ENCODE data around the gene TNFRSF1B.
"Not testable (repeated sequence)": the region's sequence is repeated elsewhere in the genome, so short reads cannot be mapped to it uniquely, and the experiment has no call there.

Gene TNFRSF1B

DNA sequence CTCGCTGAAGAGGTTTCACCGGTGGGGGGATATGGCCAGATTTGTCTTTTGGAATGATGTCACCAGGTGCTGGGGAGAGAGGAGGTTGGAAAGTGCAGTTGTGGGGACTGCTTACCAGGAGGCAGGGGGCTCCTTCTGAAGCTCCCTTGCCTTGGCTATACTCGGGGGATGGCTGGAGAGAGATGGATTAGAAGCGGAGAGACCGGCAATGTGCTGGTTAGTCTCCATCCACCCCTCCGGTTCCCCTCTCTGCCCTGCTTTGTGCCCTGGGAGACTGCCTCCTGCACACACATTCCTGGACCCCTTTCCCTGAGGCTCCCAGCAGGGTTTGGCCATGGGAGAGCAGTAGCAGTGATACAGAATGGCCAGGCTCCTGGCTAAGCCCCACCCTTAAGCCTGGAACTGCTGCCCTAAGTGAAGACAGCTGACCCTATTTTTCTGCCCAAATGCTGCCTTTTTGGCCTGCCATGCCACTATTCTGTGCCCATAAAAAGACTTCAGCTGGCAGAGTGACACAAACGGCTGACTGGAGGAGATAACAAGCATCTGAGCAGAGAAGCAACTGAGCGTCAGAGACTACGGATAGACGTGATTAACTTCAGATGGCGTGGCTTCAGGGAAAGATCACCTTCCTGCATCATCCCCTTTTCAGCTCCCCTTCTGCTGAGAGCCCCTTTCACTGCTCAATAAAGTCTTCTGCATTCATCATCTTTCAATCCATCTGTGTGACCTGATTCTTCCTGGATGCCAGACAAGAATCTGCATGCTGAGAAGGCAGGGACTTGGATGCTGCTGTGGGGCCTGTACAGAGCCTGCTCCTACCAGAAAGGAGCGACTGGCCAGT lies 48.5 kb downstream of the TNFRSF1B start:
- TF ChIP-seq EZH2phosphoT487 (IDR thresholded peaks at IDR 0.05; ENCODE audit: low read length) (no peak), EZH2 (optimal IDR thresholded peaks at IDR 0.05; ENCODE audit: low read depth, low read length) (no peak)
- TF ChIP-seq, protein P1, sequence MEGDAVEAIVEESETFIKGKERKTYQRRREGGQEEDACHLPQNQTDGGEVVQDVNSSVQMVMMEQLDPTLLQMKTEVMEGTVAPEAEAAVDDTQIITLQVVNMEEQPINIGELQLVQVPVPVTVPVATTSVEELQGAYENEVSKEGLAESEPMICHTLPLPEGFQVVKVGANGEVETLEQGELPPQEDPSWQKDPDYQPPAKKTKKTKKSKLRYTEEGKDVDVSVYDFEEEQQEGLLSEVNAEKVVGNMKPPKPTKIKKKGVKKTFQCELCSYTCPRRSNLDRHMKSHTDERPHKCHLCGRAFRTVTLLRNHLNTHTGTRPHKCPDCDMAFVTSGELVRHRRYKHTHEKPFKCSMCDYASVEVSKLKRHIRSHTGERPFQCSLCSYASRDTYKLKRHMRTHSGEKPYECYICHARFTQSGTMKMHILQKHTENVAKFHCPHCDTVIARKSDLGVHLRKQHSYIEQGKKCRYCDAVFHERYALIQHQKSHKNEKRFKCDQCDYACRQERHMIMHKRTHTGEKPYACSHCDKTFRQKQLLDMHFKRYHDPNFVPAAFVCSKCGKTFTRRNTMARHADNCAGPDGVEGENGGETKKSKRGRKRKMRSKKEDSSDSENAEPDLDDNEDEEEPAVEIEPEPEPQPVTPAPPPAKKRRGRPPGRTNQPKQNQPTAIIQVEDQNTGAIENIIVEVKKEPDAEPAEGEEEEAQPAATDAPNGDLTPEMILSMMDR (IDR thresholded peaks at IDR 0.05; ENCODE audit: low read length) = no peak
- no peaks in the 10 kb centered on the region for H4K20me1 ChIP-seq (ENCODE audit: insufficient read depth, low read length)
- peaks cover 8% of the 10 kb centered on the region; the same call in 1 of the 2 replicates for H3K4me1 ChIP-seq (ENCODE audit: low read length)
- DNase-seq = no peak
- no peak overlapping the region for H3K4me3 ChIP-seq (ENCODE audit: low read length)
- H3K9me3 ChIP-seq (replicated peaks; ENCODE audit: insufficient read depth, low read length) = no peaks in the 10 kb centered on the region
- H3K27ac ChIP-seq (ENCODE audit: low read length) = no peak overlapping the region
- peaks cover 10% of the 10 kb centered on the region for H3F3A ChIP-seq (ENCODE audit: insufficient read depth, low read length)
- H3K36me3 ChIP-seq (replicated peaks; ENCODE audit: insufficient read depth, low read length) = no peaks in the 10 kb centered on the region
- H3K9me2 ChIP-seq (replicated peaks; ENCODE audit: insufficient read depth, low read length) = no peaks in the 10 kb centered on the region
- no peak overlapping the region for H3K4me2 ChIP-seq (ENCODE audit: low read depth, low read length)
- no peak overlapping the region for H2AFZ ChIP-seq (ENCODE audit: low read length)
- H3K27me3 ChIP-seq (replicated peaks; ENCODE audit: insufficient read depth, low read length) = peaks cover 34% of the 10 kb centered on the region; the same call in 1 of the 2 replicates
- H3K9ac ChIP-seq (ENCODE audit: low read length) = no peak overlapping the region
- H3K79me2 ChIP-seq (ENCODE audit: low read length) = no peaks in the 10 kb centered on the region

DNA sequence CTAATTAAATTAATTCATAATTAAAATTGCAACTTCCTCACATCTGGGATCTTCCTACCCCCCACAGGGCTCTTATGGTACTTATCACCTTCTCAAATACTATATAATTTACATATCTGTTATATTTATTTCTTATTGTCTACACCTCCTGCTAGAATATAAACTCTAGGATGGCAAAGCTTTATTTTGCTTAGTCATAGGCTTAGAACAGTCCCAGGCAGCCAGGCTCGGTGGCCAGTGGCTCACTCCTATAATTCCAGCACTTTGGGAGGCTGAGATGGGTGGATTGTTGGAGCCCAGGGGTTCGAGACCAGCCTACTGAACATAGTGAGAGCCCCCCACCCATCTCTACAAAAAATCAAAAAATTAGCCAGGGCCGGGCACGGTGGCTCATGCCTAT lies 53.0 kb downstream of the TNFRSF1B start:
- peaks cover 14% of the 10 kb centered on the region; the same call in 1 of the 2 replicates for H3K27me3 ChIP-seq (replicated peaks; ENCODE audit: insufficient read depth, low read length)
- no peaks in the 10 kb centered on the region for H3K79me2 ChIP-seq (ENCODE audit: low read length)
- no peak overlapping the region for H3K27ac ChIP-seq (ENCODE audit: low read length)
- no peaks in the 10 kb centered on the region for H3F3A ChIP-seq (ENCODE audit: insufficient read depth, low read length)
- DNase-seq = no peak
- no peaks in the 10 kb centered on the region for H3K36me3 ChIP-seq (replicated peaks; ENCODE audit: insufficient read depth, low read length)
- TF ChIP-seq EZH2phosphoT487 (IDR thresholded peaks at IDR 0.05; ENCODE audit: low read length) = no peak
- no peaks in the 10 kb centered on the region for H3K4me1 ChIP-seq (ENCODE audit: low read length)
- H4K20me1 ChIP-seq (ENCODE audit: insufficient read depth, low read length) = no peaks in the 10 kb centered on the region
- no peaks in the 10 kb centered on the region for H3K9me3 ChIP-seq (replicated peaks; ENCODE audit: insufficient read depth, low read length)
- H3K9ac ChIP-seq (ENCODE audit: low read length) = no peak overlapping the region
- no peak overlapping the region for H3K4me3 ChIP-seq (ENCODE audit: low read length)
- H3K4me2 ChIP-seq (ENCODE audit: low read depth, low read length) = no peak overlapping the region
- no peaks in the 10 kb centered on the region for H3K9me2 ChIP-seq (replicated peaks; ENCODE audit: insufficient read depth, low read length)
- H2AFZ ChIP-seq (ENCODE audit: low read length) = no peak overlapping the region

DNA sequence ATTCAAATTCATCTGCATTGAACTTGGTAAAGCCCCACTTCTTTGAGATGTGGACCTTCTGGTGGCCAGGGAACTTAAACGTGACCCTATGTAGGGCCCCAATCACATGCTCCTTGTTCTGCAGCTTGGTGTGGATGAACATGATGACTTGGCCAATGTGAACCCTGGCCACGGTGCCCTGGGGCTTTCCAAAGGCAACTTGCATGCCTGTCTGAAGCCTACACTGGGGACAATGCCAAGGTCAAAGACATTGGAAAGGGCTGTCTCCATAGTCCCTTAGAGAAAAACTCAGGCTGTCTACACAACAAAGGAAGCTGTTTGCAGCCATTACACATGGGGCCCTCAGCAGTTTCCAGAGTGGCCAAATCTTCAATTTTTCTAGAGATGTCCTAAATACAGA lies 54.1 kb downstream of the TNFRSF1B start:
- no peaks in the 10 kb centered on the region for H3F3A ChIP-seq (ENCODE audit: insufficient read depth, low read length)
- no peaks in the 10 kb centered on the region for H3K9me2 ChIP-seq (replicated peaks; ENCODE audit: insufficient read depth, low read length)
- no peaks in the 10 kb centered on the region for H3K36me3 ChIP-seq (replicated peaks; ENCODE audit: insufficient read depth, low read length)
- peaks cover 4% of the 10 kb centered on the region; the same call in 1 of the 2 replicates for H3K27me3 ChIP-seq (replicated peaks; ENCODE audit: insufficient read depth, low read length)
- no peak overlapping the region for H3K4me2 ChIP-seq (ENCODE audit: low read depth, low read length)
- no peaks in the 10 kb centered on the region for H3K79me2 ChIP-seq (ENCODE audit: low read length)
- no peak overlapping the region for H3K4me3 ChIP-seq (ENCODE audit: low read length)
- H4K20me1 ChIP-seq (ENCODE audit: insufficient read depth, low read length) = no peaks in the 10 kb centered on the region
- TF ChIP-seq EZH2 (optimal IDR thresholded peaks at IDR 0.05; ENCODE audit: low read depth, low read length) = no peak
- TF ChIP-seq EZH2phosphoT487 (IDR thresholded peaks at IDR 0.05; ENCODE audit: low read length) = no peak
- TF ChIP-seq, protein P1 (IDR thresholded peaks at IDR 0.05; ENCODE audit: low read length) = no peak
- no peaks in the 10 kb centered on the region for H3K9me3 ChIP-seq (replicated peaks; ENCODE audit: insufficient read depth, low read length)
- H3K9ac ChIP-seq (ENCODE audit: low read length) = no peak overlapping the region
- H3K27ac ChIP-seq (ENCODE audit: low read length) = no peak overlapping the region
- H3K4me1 ChIP-seq (ENCODE audit: low read length) = no peaks in the 10 kb centered on the region
- no peak overlapping the region for H2AFZ ChIP-seq (ENCODE audit: low read length)
- no peak for DNase-seq

DNA sequence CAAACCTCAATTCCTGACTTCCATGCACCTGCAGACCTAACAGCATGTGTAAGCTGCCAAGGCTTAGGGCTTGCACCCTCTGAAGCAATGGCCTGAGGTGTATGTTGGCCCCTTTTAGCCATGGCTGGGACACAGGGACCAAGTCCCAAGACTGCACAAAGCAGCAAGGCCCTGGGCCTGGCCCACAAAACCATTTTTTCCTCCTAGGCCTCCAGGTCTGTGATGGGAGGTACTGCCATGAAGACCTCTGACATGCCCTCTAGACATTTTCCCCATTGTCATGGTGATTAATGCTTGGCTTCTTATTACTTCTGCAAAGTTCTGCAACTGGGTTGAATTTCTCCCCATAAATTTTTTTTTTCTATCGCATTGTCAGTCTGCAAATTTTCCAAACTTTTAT lies 55.9 kb downstream of the TNFRSF1B start:
- not testable (repeated sequence) for H3K4me3 ChIP-seq (ENCODE audit: low read length); H3K79me2 ChIP-seq (ENCODE audit: low read length); H3K9me2 ChIP-seq (replicated peaks; ENCODE audit: insufficient read depth, low read length); H2AFZ ChIP-seq (ENCODE audit: low read length); H3K9me3 ChIP-seq (replicated peaks; ENCODE audit: insufficient read depth, low read length); H3K36me3 ChIP-seq (replicated peaks; ENCODE audit: insufficient read depth, low read length); H3K4me1 ChIP-seq (ENCODE audit: low read length); H3F3A ChIP-seq (ENCODE audit: insufficient read depth, low read length); H3K9ac ChIP-seq (ENCODE audit: low read length); H3K27me3 ChIP-seq (replicated peaks; ENCODE audit: insufficient read depth, low read length); H3K4me2 ChIP-seq (ENCODE audit: low read depth, low read length); H4K20me1 ChIP-seq (ENCODE audit: insufficient read depth, low read length); H3K27ac ChIP-seq (ENCODE audit: low read length); DNase-seq

DNA sequence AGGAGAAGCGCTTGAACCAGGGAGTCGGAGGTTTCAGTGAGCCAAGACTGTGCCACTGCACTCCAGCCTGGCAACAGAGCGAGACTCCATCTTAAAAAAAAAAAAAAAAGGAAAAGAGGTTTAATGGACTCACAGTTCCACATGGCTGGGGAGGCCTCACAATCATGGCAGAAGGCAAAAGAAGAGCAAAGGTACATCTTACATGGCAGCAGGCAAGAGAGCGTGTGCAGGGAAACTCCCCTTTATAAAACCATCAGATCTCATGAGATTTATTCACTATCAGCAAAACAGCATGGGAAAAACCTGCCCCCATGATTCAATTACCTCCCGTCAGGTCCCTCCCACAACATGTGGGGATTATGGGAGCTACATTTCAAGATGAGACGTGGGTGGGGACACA lies 57.3 kb downstream of the TNFRSF1B start:
- H3K9ac ChIP-seq (ENCODE audit: low read length) = not testable (repeated sequence)

More for the DNA sequence above, 57.3 kb downstream of the TNFRSF1B start:
- not testable (repeated sequence) for H3K9me3 ChIP-seq (replicated peaks; ENCODE audit: insufficient read depth, low read length); H3F3A ChIP-seq (ENCODE audit: insufficient read depth, low read length); H3K9me2 ChIP-seq (replicated peaks; ENCODE audit: insufficient read depth, low read length); DNase-seq; H3K4me2 ChIP-seq (ENCODE audit: low read depth, low read length); H3K4me3 ChIP-seq (ENCODE audit: low read length); H3K27me3 ChIP-seq (replicated peaks; ENCODE audit: insufficient read depth, low read length); H4K20me1 ChIP-seq (ENCODE audit: insufficient read depth, low read length); H3K27ac ChIP-seq (ENCODE audit: low read length); H3K4me1 ChIP-seq (ENCODE audit: low read length); H3K36me3 ChIP-seq (replicated peaks; ENCODE audit: insufficient read depth, low read length); H2AFZ ChIP-seq (ENCODE audit: low read length); H3K79me2 ChIP-seq (ENCODE audit: low read length)
